Measurements from ENCODE around the gene SOX6. TPM values are rescaled to one million over a fixed set of nuclear protein-coding genes. Genes with fewer than 3 reads are reported as not detected.

SOX6 gene
- total RNA-seq, 1 experiment from 2014 or later = not detected

GRCh38 chr11:16346975-16347374 lies 9.4 kb downstream of the SOX6 start:
- Histone ChIP-seq H3K79me2 (ENCODE audit: low read length) (no peaks in the 10 kb centered on the region), H3K4me3 (ENCODE audit: low read length) (no peak overlapping the region), H4K20me1 (ENCODE audit: insufficient read depth, low read depth, low read length) (no peaks in the 10 kb centered on the region), H3K27me3 (ENCODE audit: low read length) (no peaks in the 10 kb centered on the region), H3K4me2 (ENCODE audit: low read depth, low read length, poor library complexity, severe bottlenecking) (no peak overlapping the region), H3K9me2 (replicated peaks; ENCODE audit: insufficient read depth, low read length) (no peaks in the 10 kb centered on the region), H3K9me3 (ENCODE audit: low read length) (no peaks in the 10 kb centered on the region), H2AFZ (ENCODE audit: low read length) (no peak overlapping the region), H3K27ac (ENCODE audit: low read length) (no peak overlapping the region), H3K36me3 (ENCODE audit: insufficient read depth, low read length) (no peaks in the 10 kb centered on the region), H3K9ac (ENCODE audit: low read length) (no peak overlapping the region), H3K4me1 (ENCODE audit: low read length) (no peaks in the 10 kb centered on the region)
- DNase-seq = no peak

GRCh38 chr11:16341853-16342252 lies 14.5 kb downstream of the SOX6 start:
- Histone ChIP-seq H3K4me2 (ENCODE audit: low read depth, low read length, poor library complexity, severe bottlenecking) (no peak overlapping the region), H3K9me2 (replicated peaks; ENCODE audit: insufficient read depth, low read length) (no peaks in the 10 kb centered on the region), H3K9ac (ENCODE audit: low read length) (no peak overlapping the region), H3K36me3 (ENCODE audit: insufficient read depth, low read length) (no peaks in the 10 kb centered on the region), H2AFZ (ENCODE audit: low read length) (no peak overlapping the region), H3K4me1 (ENCODE audit: low read length) (no peaks in the 10 kb centered on the region), H3K79me2 (ENCODE audit: low read length) (no peaks in the 10 kb centered on the region), H4K20me1 (ENCODE audit: insufficient read depth, low read depth, low read length) (no peaks in the 10 kb centered on the region), H3K27me3 (ENCODE audit: low read length) (no peaks in the 10 kb centered on the region), H3K9me3 (ENCODE audit: low read length) (no peaks in the 10 kb centered on the region), H3K27ac (ENCODE audit: low read length) (no peak overlapping the region), H3K4me3 (ENCODE audit: low read length) (no peak overlapping the region)
- no peak for DNase-seq

DNA sequence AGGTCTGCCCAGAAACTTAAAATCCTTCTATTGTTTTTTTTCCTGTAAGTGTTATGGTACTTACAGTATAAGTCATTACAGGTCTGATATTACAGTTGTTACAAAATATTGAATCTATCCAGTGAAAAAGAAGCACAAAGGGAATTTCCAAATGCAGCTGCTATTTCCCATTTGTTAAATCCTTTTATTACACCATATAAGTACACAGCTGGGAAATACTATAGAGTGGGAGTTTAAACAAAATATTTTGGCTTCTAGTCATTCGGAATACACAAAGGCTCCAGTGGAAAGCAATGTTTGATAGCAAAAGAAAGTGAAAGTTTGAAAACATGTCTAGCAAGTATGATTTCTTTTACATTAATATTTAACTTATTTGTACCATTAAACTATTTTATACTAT lies 18.0 kb downstream of the SOX6 start:
- Histone ChIP-seq H3K79me2 (ENCODE audit: low read length) (no peaks in the 10 kb centered on the region), H3K4me2 (ENCODE audit: low read depth, low read length, poor library complexity, severe bottlenecking) (no peak overlapping the region), H3K9me2 (replicated peaks; ENCODE audit: insufficient read depth, low read length) (no peaks in the 10 kb centered on the region), H4K20me1 (ENCODE audit: insufficient read depth, low read depth, low read length) (no peaks in the 10 kb centered on the region), H3K36me3 (ENCODE audit: insufficient read depth, low read length) (no peaks in the 10 kb centered on the region), H3K9ac (ENCODE audit: low read length) (no peak overlapping the region), H3K27ac (ENCODE audit: low read length) (no peak overlapping the region), H3K9me3 (ENCODE audit: low read length) (no peaks in the 10 kb centered on the region), H3K4me1 (ENCODE audit: low read length) (no peaks in the 10 kb centered on the region), H3K4me3 (ENCODE audit: low read length) (no peak overlapping the region), H2AFZ (ENCODE audit: low read length) (no peak overlapping the region), H3K27me3 (ENCODE audit: low read length) (no peaks in the 10 kb centered on the region)
- no peak for DNase-seq

DNA sequence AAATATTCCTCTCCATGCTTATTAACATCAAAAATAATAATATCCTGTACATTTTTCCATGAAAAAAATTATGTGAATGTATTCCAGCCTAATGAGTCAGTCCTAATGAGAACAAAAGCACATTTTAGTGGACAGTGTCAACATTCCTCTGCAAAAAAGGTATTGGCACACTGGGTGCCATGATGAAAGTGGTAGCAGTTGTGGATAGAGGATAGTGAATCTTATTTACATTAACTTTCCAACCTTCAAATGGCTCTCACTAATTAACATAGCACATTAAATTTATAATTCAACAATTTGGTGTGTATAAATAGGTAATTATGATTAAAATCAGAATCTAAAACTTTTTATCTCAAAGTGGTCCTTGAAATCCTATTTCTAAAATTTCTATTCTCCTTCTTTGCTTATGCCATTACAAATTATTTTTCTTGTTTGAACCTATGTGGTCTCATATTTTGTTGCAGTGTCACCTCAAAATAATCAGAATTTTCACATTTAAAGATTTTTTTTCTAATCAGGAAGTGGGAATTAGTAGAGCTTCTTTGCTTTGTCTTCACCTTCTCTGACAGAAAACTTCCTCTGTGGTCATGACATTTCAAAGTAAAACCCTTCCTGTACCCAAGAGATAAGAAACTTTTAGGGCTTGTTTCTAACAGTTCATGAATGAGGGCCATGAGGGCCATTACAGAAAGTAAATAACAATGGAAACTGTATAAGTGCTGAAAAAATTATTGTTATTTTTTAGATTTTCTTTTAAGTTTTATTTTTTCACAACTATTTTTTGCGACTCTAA lies 18.7 kb downstream of the SOX6 start:
- Histone ChIP-seq H3K4me2 (ENCODE audit: low read depth, low read length, poor library complexity, severe bottlenecking) (no peak overlapping the region), H3K9me3 (ENCODE audit: low read length) (no peaks in the 10 kb centered on the region), H4K20me1 (ENCODE audit: insufficient read depth, low read depth, low read length) (no peaks in the 10 kb centered on the region), H3K9me2 (replicated peaks; ENCODE audit: insufficient read depth, low read length) (no peaks in the 10 kb centered on the region), H3K27me3 (ENCODE audit: low read length) (no peaks in the 10 kb centered on the region), H3K27ac (ENCODE audit: low read length) (no peak overlapping the region), H3K4me3 (ENCODE audit: low read length) (no peak overlapping the region), H3K36me3 (ENCODE audit: insufficient read depth, low read length) (no peaks in the 10 kb centered on the region), H3K9ac (ENCODE audit: low read length) (no peak overlapping the region), H2AFZ (ENCODE audit: low read length) (no peak overlapping the region), H3K79me2 (ENCODE audit: low read length) (no peaks in the 10 kb centered on the region), H3K4me1 (ENCODE audit: low read length) (no peaks in the 10 kb centered on the region)
- DNase-seq = no peak

- H3K9me3 ChIP-seq (ENCODE audit: low read length) = no peaks in the 10 kb centered on the region
- DNase-seq = no peak
- no peaks in the 10 kb centered on the region for H3K79me2 ChIP-seq (ENCODE audit: low read length)
- H3K4me1 ChIP-seq (ENCODE audit: low read length) = no peaks in the 10 kb centered on the region
- no peak overlapping the region for H3K4me2 ChIP-seq (ENCODE audit: low read depth, low read length, poor library complexity, severe bottlenecking)
- no peak overlapping the region for H2AFZ ChIP-seq (ENCODE audit: low read length)
- H3K9me2 ChIP-seq (replicated peaks; ENCODE audit: insufficient read depth, low read length) = no peaks in the 10 kb centered on the region
- H4K20me1 ChIP-seq (ENCODE audit: insufficient read depth, low read depth, low read length) = no peaks in the 10 kb centered on the region
- no peak overlapping the region for H3K9ac ChIP-seq (ENCODE audit: low read length)
- no peaks in the 10 kb centered on the region for H3K36me3 ChIP-seq (ENCODE audit: insufficient read depth, low read length)
- no peak overlapping the region for H3K27ac ChIP-seq (ENCODE audit: low read length)
- no peak overlapping the region for H3K4me3 ChIP-seq (ENCODE audit: low read length)
- no peaks in the 10 kb centered on the region for H3K27me3 ChIP-seq (ENCODE audit: low read length)
These were observed 19.6 kb downstream of the SOX6 start for GRCh38 chr11:16336721-16337120.

- Histone ChIP-seq H3K4me2 (ENCODE audit: low read depth, low read length, poor library complexity, severe bottlenecking) (no peak overlapping the region), H4K20me1 (ENCODE audit: insufficient read depth, low read depth, low read length) (no peaks in the 10 kb centered on the region), H3K9ac (ENCODE audit: low read length) (no peak overlapping the region), H3K36me3 (ENCODE audit: insufficient read depth, low read length) (no peaks in the 10 kb centered on the region), H3K4me3 (ENCODE audit: low read length) (no peak overlapping the region), H2AFZ (ENCODE audit: low read length) (no peak overlapping the region), H3K27ac (ENCODE audit: low read length) (no peak overlapping the region), H3K9me3 (ENCODE audit: low read length) (no peaks in the 10 kb centered on the region), H3K27me3 (ENCODE audit: low read length) (no peaks in the 10 kb centered on the region), H3K9me2 (replicated peaks; ENCODE audit: insufficient read depth, low read length) (no peaks in the 10 kb centered on the region), H3K4me1 (ENCODE audit: low read length) (no peaks in the 10 kb centered on the region), H3K79me2 (ENCODE audit: low read length) (no peaks in the 10 kb centered on the region)
- DNase-seq = no peak
These were observed 20.1 kb downstream of the SOX6 start for GRCh38 chr11:16336204-16336603.

DNA sequence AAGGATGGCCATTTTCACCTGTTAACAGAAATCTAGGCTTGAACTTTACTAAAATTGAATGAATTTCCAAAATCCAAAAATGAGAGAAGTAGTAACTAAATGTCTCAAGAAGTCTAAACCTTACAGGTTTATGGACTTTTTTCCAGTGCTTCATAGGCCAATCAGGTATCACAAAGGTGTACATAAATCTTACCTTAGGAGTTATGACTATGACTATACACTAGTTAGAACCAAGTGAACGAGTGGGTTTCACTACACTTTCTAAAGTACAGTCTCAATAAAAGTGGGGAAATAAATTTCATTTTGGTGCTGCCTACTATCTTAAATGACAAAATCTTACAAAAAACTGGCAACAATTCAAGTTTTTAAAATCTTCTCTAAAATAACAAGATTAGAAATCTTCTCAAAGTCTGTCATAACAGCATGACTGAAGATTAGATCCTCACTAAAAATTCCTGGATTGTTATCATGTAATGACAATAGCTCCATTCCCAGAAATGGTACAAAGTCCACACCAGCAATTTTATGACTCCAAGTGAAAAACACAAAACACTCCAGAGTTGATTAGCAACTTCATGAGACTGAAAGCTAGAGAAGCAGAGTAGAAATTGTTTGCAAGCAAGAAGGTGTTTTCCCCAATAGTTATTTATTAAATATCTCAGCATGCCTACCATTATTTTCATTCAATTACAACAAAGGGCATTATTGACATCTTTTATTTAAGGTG lies 20.9 kb downstream of the SOX6 start:
- H3K27me3 ChIP-seq (ENCODE audit: low read length) = no peaks in the 10 kb centered on the region
- no peaks in the 10 kb centered on the region for H3K36me3 ChIP-seq (ENCODE audit: insufficient read depth, low read length)
- no peak for DNase-seq
- no peak overlapping the region for H3K4me2 ChIP-seq (ENCODE audit: low read depth, low read length, poor library complexity, severe bottlenecking)
- no peak overlapping the region for H3K9ac ChIP-seq (ENCODE audit: low read length)
- H3K9me2 ChIP-seq (replicated peaks; ENCODE audit: insufficient read depth, low read length) = no peaks in the 10 kb centered on the region
- no peaks in the 10 kb centered on the region for H3K9me3 ChIP-seq (ENCODE audit: low read length)
- H3K27ac ChIP-seq (ENCODE audit: low read length) = no peak overlapping the region
- no peaks in the 10 kb centered on the region for H3K4me1 ChIP-seq (ENCODE audit: low read length)
- no peaks in the 10 kb centered on the region for H4K20me1 ChIP-seq (ENCODE audit: insufficient read depth, low read depth, low read length)
- H3K4me3 ChIP-seq (ENCODE audit: low read length) = no peak overlapping the region
- H3K79me2 ChIP-seq (ENCODE audit: low read length) = no peaks in the 10 kb centered on the region
- H2AFZ ChIP-seq (ENCODE audit: low read length) = no peak overlapping the region

- H3K27me3 ChIP-seq (ENCODE audit: low read length) = no peaks in the 10 kb centered on the region
- no peak overlapping the region for H3K27ac ChIP-seq (ENCODE audit: low read length)
- no peaks in the 10 kb centered on the region for H3K36me3 ChIP-seq (ENCODE audit: insufficient read depth, low read length)
- H2AFZ ChIP-seq (ENCODE audit: low read length) = no peak overlapping the region
- no peaks in the 10 kb centered on the region for H4K20me1 ChIP-seq (ENCODE audit: insufficient read depth, low read depth, low read length)
- H3K9me2 ChIP-seq (replicated peaks; ENCODE audit: insufficient read depth, low read length) = no peaks in the 10 kb centered on the region
- H3K4me2 ChIP-seq (ENCODE audit: low read depth, low read length, poor library complexity, severe bottlenecking) = no peak overlapping the region
- no peaks in the 10 kb centered on the region for H3K9me3 ChIP-seq (ENCODE audit: low read length)
- no peak for DNase-seq
- H3K4me3 ChIP-seq (ENCODE audit: low read length) = no peak overlapping the region
- no peaks in the 10 kb centered on the region for H3K4me1 ChIP-seq (ENCODE audit: low read length)
- H3K9ac ChIP-seq (ENCODE audit: low read length) = no peak overlapping the region
- H3K79me2 ChIP-seq (ENCODE audit: low read length) = no peaks in the 10 kb centered on the region
These were observed 29.6 kb downstream of the SOX6 start for GRCh38 chr11:16326679-16327297.
